Mucosa of rectum (tissue), 2 donors: Measurements from ENCODE around the gene B4GALNT3.

Source experiments
- H3K27ac ChIP-seq, 2 donors: one replicate each; pipeline ENCODE4 v1.7.0; 2013; ENCODE audit warnings: inconsistent platforms in 2 of 2, low read depth in 2 of 2, low read length in 2 of 2
- H3K27me3 ChIP-seq, 2 donors: one replicate each; pipeline ENCODE4 v1.7.0; 2013; ENCODE audit warnings: low read length in 2 of 2; ENCODE audit not compliant: control insufficient read depth in 2 of 2, insufficient read depth in 2 of 2
- H3K36me3 ChIP-seq, 2 donors: one replicate each; pipeline ENCODE4 v1.7.0; 2013; ENCODE audit warnings: low read length in 2 of 2; ENCODE audit not compliant: control insufficient read depth in 2 of 2, insufficient read depth in 2 of 2
- H3K4me1 ChIP-seq, 2 donors: one replicate each; pipeline ENCODE4 v1.7.0; 2013; ENCODE audit warnings: low read length in 2 of 2, mild to moderate bottlenecking in 1 of 2; ENCODE audit not compliant: control insufficient read depth in 2 of 2, insufficient read depth in 2 of 2
- H3K4me3 ChIP-seq, 2 donors: one replicate each; pipeline ENCODE4 v1.7.0; 2013; ENCODE audit warnings: low read length in 2 of 2
- H3K9ac ChIP-seq, 2 donors: one replicate each; pipeline ENCODE4 v1.7.0; 2013; ENCODE audit warnings: low read length in 2 of 2, low read depth in 1 of 2, mild to moderate bottlenecking in 1 of 2
- H3K9me3 ChIP-seq, 2 donors: one replicate each; pipeline ENCODE4 v1.7.0; 2013; ENCODE audit warnings: low read length in 2 of 2; ENCODE audit not compliant: control insufficient read depth in 2 of 2
- donor health status: healthy.
- donor health status: Normal muscosa, but diverticular disease.

Gene B4GALNT3

DNA sequence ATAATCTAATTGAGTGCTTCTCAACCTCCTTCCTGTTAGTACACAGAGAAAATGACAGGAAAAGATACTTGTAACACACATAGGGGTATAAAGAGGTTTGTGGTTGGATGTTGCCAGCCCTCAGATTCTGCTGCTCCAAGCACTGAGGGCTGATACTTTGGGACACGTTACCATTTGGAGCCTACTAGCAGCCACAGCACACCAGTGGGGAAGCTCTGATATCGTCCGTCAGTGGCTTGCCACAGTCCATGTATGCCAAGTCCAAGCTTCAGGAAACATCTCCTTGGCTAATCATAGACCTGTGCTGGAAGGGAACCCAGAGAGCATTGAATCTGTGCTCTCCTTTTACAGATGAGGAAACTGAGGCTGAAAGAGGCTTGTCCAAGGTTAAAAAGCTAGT lies 22.3 kb downstream of the B4GALNT3 start:
- H3K27me3 ChIP-seq = no peaks in the 10 kb centered on the region
- H3K27ac ChIP-seq = no peak overlapping the region
- peaks cover 0 to 3% of the 10 kb centered on the region in 2 donors for H3K36me3 ChIP-seq
- H3K9ac ChIP-seq = no peak overlapping the region
- no peak overlapping the region for H3K4me3 ChIP-seq
- H3K4me1 ChIP-seq = no peaks in the 10 kb centered on the region
- H3K9me3 ChIP-seq = no peaks in the 10 kb centered on the region

GRCh38 chr12:484096-484495 lies 24.4 kb downstream of the B4GALNT3 start:
- no peaks in the 10 kb centered on the region for H3K36me3 ChIP-seq
- H3K27me3 ChIP-seq = no peaks in the 10 kb centered on the region
- no peaks in the 10 kb centered on the region for H3K9me3 ChIP-seq
- H3K9ac ChIP-seq = no peak overlapping the region
- no peak overlapping the region for H3K4me3 ChIP-seq
- no peaks in the 10 kb centered on the region for H3K4me1 ChIP-seq
- H3K27ac ChIP-seq = no peak overlapping the region

GRCh38 chr12:490260-490659 lies 30.5 kb downstream of the B4GALNT3 start:
- Histone ChIP-seq H3K4me1 (no peaks in the 10 kb centered on the region), H3K27me3 (no peaks in the 10 kb centered on the region), H3K9ac (no peak overlapping the region), H3K4me3 (no peak overlapping the region), H3K9me3 (no peaks in the 10 kb centered on the region), H3K27ac (no peak overlapping the region), H3K36me3 (no peaks in the 10 kb centered on the region)

DNA sequence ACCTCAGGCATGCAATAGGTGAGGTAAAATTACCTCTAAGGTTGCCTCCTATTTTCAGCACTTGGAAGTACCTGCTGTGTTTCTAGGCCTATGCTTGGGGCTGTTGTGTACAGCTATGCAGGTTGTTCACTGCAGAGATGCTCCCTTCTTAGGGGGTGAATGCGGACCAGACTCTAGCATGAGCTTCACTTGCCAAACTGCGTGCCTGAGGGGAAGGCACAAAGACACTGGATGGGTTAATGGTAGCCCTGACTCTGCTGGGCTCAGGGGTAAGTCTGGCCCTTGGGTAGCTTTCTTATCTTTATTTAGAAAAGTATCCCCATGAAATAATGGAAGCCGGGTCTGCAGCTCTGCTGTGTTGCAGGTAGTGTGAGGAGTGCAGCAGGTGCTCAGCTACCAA lies 35.7 kb downstream of the B4GALNT3 start:
- no peaks in the 10 kb centered on the region for H3K9me3 ChIP-seq
- H3K36me3 ChIP-seq = no peaks in the 10 kb centered on the region
- peaks cover 3 to 14% of the 10 kb centered on the region in 2 donors for H3K4me1 ChIP-seq
- no peak overlapping the region for H3K27ac ChIP-seq
- H3K9ac ChIP-seq = no peak overlapping the region
- H3K27me3 ChIP-seq = no peaks in the 10 kb centered on the region
- H3K4me3 ChIP-seq = no peak overlapping the region

DNA sequence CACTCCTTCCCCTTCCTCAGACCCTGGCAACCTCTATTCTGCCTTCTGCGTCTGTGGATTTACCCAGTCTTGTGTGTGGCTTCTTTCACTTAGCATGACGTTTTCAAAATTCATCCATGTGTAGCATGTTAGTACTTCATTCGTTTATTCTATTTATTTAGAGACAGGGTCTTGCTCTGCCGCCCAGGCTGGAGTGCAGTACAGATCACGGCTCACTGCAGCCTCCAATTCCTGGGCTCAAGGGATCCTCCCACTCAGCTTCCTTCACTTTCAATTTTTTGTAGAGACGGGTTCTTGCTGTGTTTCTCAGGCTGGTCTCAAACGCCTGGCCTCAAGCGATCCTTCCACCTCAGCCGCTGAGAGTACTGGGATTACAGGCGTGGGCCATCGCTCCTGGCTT lies 37.0 kb downstream of the B4GALNT3 start:
- Histone ChIP-seq H3K4me1 (peaks cover 5 to 22% of the 10 kb centered on the region in 2 donors), H3K27me3 (no peaks in the 10 kb centered on the region), H3K9me3 (no peaks in the 10 kb centered on the region), H3K9ac (no peak overlapping the region), H3K27ac (no peak overlapping the region), H3K36me3 (no peaks in the 10 kb centered on the region), H3K4me3 (no peak overlapping the region)

GRCh38 chr12:497501-498160 lies 37.9 kb downstream of the B4GALNT3 start:
- H3K27ac ChIP-seq = no peak overlapping the region
- no peak overlapping the region for H3K4me3 ChIP-seq
- no peaks in the 10 kb centered on the region for H3K27me3 ChIP-seq
- H3K9ac ChIP-seq = no peak overlapping the region
- no peaks in the 10 kb centered on the region for H3K36me3 ChIP-seq
- H3K9me3 ChIP-seq = no peaks in the 10 kb centered on the region
- peaks cover 13 to 31% of the 10 kb centered on the region in 2 donors for H3K4me1 ChIP-seq

DNA sequence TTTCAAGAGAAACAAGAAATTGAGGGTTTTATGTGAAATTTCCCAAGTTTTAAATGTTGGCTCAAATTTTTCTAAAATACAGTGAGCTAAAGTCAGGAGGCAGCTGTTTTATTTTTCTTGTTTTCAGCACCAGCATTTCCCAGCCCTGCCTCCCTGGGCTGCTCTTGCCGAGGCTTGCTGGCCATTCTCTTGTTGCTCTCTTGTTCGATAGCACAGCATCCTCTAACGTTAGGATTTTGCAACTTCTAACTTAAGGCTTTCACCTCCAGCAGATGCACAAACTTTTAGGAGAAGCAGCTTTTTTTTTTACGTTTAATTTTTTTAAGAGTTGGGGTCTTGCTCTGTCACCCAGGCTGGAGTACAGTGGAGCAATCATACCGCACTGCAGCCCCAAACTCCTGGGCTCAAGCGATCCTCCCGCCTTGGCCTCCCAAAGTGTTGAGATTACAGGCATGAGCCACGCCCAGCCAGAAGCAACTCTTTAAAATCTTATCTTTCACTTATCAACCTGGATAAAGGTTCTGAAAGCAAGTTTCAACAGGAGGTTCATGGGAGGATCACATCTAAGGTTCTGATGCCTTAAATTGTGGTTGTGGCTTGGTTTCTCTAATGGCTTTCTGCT lies 40.2 kb downstream of the B4GALNT3 start:
- peak overlapping the region in 1 of 2 donors; percentile 36 for H3K9ac ChIP-seq
- H3K36me3 ChIP-seq = no peaks in the 10 kb centered on the region
- no peaks in the 10 kb centered on the region for H3K27me3 ChIP-seq
- H3K27ac ChIP-seq = peak overlapping the region; percentile 64 to 80
- H3K4me1 ChIP-seq = peaks cover 23 to 49% of the 10 kb centered on the region in 2 donors
- no peaks in the 10 kb centered on the region for H3K9me3 ChIP-seq
- no peak overlapping the region for H3K4me3 ChIP-seq

DNA sequence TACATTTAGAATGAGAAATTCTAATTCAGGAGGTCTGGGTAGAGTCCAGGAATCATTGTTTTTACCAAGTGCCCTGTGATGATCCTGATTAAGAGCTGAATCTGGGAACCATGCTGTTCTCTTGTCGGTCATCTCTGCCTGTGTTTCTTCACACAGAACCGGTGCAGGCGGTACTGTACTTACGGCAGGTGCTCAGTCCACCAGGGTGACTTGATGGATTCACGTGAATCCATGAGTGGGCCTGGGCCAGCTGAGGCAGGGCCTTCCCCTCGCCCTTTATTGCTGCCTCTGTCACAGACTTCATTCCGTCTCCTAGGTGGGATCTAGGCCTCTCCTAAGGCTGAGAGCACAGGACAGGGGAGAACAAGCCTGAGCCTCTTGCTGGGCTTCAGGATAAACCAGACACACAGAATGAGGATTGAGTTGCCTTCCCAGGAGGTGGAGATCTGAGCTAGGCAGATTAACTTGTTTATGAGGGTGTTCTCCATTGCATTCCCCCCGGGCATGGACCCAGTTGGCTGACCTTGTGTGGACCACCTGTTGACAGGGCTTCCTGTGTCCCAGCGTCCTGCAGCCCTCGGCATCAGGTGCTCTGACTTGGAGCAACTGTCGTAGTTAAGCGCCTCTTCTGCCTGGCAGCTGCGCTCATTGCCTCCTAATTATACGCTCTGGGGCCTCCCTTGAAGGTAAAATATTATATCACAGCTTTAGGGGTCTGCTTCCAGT lies 42.1 kb downstream of the B4GALNT3 start:
- Histone ChIP-seq H3K4me3 (no peak overlapping the region), H3K27ac (peak overlapping the region; percentile 94 to 99), H3K9ac (peak overlapping the region in 1 of 2 donors; percentile 73), H3K27me3 (no peaks in the 10 kb centered on the region), H3K4me1 (peaks cover 23 to 53% of the 10 kb centered on the region in 2 donors), H3K36me3 (no peaks in the 10 kb centered on the region), H3K9me3 (no peaks in the 10 kb centered on the region)

GRCh38 chr12:503111-503761 lies 43.5 kb downstream of the B4GALNT3 start:
- H3K27me3 ChIP-seq = no peaks in the 10 kb centered on the region
- peak overlapping the region; percentile 15 to 41 for H3K4me3 ChIP-seq
- peak overlapping the region; percentile 73 to 75 for H3K9ac ChIP-seq
- peak overlapping the region; percentile 94 to 99 for H3K27ac ChIP-seq
- H3K36me3 ChIP-seq = no peaks in the 10 kb centered on the region
- peaks cover 30 to 67% of the 10 kb centered on the region in 2 donors for H3K4me1 ChIP-seq
- H3K9me3 ChIP-seq = no peaks in the 10 kb centered on the region

- Histone ChIP-seq H3K9ac (no peak overlapping the region), H3K27me3 (peaks cover 0 to 2% of the 10 kb centered on the region in 2 donors), H3K4me1 (peaks cover 46 to 75% of the 10 kb centered on the region in 2 donors), H3K27ac (peak overlapping the region; percentile 38 to 39), H3K36me3 (no peaks in the 10 kb centered on the region), H3K4me3 (no peak overlapping the region), H3K9me3 (no peaks in the 10 kb centered on the region)
Measured at GRCh38 chr12:505221-505620, 45.5 kb downstream of the B4GALNT3 start.
